Subcutaneous adipose tissue (tissue), 4 donors: ENCODE measurements around the gene COL24A1. TPM values are rescaled to one million over a fixed set of nuclear protein-coding genes. Genes with fewer than 3 reads are reported as not detected.

Experiments used
- total RNA-seq, 4 donors: library from RNA; depleted of rRNA; stranded (reverse); fragments of >200 nt; gene quantifications; one replicate each; pipeline ENCODE4 v1.1.0, GENCODE V29; 2016
- TF ChIP-seq, protein P1 (sequence below): fragments of 450-650 bp; IDR thresholded peaks from one replicate; pipeline ENCODE4 v1.5.1; 2016; ENCODE audit warnings: low read depth, mild to moderate bottlenecking, control low read depth, antibody characterized with exemption, moderate library complexity

COL24A1 gene
- total RNA-seq, 4 donors from 2014 or later: 0.16 to 2.9 (median 1.3) TPM

- TF ChIP-seq, protein P1, sequence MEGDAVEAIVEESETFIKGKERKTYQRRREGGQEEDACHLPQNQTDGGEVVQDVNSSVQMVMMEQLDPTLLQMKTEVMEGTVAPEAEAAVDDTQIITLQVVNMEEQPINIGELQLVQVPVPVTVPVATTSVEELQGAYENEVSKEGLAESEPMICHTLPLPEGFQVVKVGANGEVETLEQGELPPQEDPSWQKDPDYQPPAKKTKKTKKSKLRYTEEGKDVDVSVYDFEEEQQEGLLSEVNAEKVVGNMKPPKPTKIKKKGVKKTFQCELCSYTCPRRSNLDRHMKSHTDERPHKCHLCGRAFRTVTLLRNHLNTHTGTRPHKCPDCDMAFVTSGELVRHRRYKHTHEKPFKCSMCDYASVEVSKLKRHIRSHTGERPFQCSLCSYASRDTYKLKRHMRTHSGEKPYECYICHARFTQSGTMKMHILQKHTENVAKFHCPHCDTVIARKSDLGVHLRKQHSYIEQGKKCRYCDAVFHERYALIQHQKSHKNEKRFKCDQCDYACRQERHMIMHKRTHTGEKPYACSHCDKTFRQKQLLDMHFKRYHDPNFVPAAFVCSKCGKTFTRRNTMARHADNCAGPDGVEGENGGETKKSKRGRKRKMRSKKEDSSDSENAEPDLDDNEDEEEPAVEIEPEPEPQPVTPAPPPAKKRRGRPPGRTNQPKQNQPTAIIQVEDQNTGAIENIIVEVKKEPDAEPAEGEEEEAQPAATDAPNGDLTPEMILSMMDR: no peak
These were observed 13.1 kb upstream of the COL24A1 start for GRCh38 chr1:86169625-86170024.

DNA sequence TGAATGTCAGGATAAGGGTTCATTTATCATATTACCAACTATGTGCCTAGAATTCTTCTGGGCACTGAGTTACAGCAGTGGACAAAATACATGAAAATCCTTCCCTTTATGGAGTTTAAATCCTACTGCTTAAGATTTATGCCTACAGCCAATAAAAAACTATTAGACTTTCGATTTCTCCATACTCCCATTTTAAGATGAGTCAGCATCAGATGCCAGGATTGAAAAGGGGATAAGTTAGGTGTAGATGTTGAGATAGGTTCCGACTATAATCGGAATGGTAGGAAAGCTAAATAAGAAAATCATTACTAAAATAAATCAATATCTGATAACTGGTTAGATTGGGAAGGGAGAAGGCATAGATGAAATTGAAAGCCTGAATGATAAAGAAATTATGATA is 3.2 kb upstream of the COL24A1 start:
- TF ChIP-seq, protein P1: no peak

GRCh38 chr1:86155807-86156565 is 586 bp downstream of the COL24A1 start:
- TF ChIP-seq, protein P1: no peak

DNA sequence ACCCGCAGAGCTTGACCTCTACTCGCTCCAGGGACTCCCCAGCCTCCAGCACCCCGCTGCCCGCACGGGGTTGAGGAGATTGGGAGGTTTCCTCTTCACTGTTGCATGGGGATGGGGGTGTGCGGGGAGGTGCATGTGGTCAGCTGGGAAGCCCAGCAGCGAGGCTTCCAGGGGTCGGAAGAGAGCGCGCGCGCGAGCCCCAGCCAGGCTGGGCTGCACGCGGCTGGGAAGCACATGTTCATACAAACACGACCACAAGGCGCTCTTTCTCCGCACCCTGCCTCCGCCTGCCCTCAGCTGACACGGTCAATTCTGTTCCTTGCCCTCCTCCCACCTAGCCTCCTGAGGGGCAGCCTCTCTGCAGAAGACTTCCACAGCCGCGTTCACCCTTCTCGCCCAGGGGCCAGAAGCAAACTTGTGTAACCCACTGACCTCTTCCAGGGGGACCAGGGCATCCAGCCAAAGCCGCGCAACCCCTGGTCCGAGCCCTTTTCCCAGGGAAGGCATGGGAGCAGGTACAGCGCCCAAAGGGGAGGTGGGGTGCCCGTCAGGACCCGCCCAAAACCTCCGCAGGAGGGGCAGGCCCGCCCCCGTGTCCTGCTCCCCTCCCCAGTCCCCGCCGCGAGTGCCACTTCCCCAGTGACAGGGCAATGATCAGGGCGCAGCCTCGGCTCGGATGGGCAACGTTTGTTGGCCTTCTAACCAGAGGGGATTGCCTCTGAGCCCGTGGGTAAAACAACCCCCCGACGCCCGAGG is 1.3 kb downstream of the COL24A1 start:
- TF ChIP-seq, protein P1: no peak

- TF ChIP-seq, protein P1: no peak
These were observed 2.0 kb downstream of the COL24A1 start for GRCh38 chr1:86154571-86155050.

- TF ChIP-seq, protein P1: no peak
These were observed 2.7 kb downstream of the COL24A1 start for GRCh38 chr1:86153836-86154235.

DNA sequence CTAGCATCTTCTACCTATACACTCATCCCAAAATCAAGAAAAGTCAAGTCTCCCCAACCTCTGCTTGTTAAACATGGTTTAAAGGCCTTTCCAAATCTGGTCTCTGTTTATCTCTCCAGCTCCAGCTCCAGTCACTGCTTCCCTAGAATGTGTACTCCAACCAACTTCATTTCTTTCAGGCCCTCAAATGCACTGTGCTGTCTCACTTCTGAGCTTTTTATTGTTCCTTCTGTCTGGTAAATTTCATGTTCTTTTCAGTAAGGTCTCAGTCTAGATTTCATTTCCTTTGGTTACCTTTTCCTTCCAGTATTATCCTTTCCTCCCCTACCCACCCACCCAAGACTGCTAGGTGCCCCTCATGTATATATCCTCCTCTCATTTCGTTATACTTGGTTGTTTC is 3.7 kb downstream of the COL24A1 start:
- TF ChIP-seq, protein P1: no peak
